LNCaP clone FGC (cell line): ENCODE measurements around the gene CLEC2L.
"Not testable (repeated sequence)": the region's sequence is repeated elsewhere in the genome, so short reads cannot be mapped to it uniquely, and the experiment has no call there.

ENCODE experiments used
- DNase-seq: peaks from one replicate; pipeline ENCODE4 v3.0.0-alpha.2; 2011; ENCODE audit warnings: low read depth
- H3K4me3 ChIP-seq: 2 replicates; pipeline ENCODE4 v1.5.1; 2011; ENCODE audit warnings: mild to moderate bottlenecking, low read depth, low read length, control low read depth
- TF ChIP-seq, protein P1 (sequence below): IDR thresholded peaks from 2 replicates; pipeline ENCODE4 v1.5.1; 2012; ENCODE audit warnings: mild to moderate bottlenecking; ENCODE audit not compliant: control insufficient read depth, insufficient read depth; ENCODE audit errors: extremely low read depth

CLEC2L gene

DNA sequence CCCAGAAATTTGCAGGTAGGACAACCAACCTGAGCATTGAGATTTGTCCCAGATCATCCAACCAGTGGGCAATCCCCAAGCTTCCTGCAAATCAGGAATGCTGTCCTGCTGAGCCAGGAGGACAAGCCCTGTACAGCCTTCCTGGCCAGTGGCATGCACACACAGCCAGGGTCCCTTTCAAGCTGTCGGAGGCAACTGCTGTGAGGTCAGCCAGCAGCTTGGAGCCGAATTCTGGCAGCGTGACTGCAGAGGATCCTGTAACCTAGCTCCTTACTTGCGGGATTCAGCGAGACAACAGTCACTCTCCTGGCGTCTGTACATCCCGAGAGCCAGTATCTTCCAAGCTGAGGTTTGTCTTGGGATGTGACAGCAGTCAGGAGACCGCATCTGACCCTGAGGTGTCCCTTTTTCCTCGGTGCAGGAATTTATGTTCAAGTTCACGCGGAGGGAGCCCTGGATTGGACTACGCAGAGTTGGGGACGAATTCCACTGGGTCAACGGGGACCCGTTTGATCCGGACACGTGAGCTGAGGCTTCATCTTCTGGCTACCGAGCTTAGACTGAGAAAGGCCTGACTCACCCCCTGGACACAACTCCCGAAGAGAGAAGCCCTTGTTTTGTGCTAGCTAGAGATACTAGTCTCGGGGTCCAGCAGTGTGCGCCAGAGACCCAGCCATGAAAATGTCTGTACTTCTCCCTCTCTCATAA is 18.3 kb downstream of the CLEC2L start:
- TF ChIP-seq, protein P1, sequence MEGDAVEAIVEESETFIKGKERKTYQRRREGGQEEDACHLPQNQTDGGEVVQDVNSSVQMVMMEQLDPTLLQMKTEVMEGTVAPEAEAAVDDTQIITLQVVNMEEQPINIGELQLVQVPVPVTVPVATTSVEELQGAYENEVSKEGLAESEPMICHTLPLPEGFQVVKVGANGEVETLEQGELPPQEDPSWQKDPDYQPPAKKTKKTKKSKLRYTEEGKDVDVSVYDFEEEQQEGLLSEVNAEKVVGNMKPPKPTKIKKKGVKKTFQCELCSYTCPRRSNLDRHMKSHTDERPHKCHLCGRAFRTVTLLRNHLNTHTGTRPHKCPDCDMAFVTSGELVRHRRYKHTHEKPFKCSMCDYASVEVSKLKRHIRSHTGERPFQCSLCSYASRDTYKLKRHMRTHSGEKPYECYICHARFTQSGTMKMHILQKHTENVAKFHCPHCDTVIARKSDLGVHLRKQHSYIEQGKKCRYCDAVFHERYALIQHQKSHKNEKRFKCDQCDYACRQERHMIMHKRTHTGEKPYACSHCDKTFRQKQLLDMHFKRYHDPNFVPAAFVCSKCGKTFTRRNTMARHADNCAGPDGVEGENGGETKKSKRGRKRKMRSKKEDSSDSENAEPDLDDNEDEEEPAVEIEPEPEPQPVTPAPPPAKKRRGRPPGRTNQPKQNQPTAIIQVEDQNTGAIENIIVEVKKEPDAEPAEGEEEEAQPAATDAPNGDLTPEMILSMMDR = no peak
- no peak for DNase-seq
- H3K4me3 ChIP-seq = no peak overlapping the region

DNA sequence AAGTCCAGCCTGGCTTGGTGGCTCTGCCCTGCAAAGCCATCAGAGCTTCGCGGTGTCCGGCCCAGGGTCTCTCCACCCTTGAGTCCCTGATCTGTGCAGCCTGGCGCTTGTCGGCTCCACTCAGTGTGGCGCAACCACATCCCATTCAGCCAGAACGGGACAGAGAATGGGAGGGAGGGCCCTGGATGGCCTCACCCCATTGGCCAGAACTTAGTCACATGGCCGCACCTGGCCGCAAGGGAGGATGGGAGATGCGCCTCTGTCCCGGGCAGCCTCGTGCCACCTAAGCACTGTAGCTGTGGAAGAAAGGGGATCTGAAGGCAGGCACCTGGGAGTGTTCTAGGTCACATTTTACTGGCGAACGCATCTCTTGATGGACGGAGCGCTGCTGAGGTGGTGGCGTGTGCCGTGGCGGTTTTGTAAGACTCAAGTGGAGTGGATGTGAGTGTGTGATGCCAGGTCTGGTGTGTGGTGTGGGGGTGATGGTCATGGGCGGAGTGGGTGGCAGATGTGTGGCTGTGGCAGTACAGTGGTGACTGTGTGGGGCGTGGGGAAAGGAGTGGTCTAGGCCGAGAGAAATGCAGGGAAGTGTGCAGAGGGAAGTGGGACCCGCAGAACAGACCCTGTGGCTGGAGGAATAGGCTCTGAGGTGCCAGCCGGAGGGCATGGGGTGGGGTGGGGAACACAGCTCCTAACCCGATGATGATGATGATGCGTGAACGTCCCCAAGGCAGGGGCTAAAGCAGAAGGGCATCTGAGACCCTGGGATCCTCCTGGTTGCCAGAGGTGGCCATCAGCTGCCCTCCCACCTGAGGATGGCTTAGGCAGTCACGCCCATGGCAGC is 19.0 kb downstream of the CLEC2L start:
- no peak for DNase-seq
- TF ChIP-seq, protein P1 = no peak
- no peak overlapping the region for H3K4me3 ChIP-seq

DNA sequence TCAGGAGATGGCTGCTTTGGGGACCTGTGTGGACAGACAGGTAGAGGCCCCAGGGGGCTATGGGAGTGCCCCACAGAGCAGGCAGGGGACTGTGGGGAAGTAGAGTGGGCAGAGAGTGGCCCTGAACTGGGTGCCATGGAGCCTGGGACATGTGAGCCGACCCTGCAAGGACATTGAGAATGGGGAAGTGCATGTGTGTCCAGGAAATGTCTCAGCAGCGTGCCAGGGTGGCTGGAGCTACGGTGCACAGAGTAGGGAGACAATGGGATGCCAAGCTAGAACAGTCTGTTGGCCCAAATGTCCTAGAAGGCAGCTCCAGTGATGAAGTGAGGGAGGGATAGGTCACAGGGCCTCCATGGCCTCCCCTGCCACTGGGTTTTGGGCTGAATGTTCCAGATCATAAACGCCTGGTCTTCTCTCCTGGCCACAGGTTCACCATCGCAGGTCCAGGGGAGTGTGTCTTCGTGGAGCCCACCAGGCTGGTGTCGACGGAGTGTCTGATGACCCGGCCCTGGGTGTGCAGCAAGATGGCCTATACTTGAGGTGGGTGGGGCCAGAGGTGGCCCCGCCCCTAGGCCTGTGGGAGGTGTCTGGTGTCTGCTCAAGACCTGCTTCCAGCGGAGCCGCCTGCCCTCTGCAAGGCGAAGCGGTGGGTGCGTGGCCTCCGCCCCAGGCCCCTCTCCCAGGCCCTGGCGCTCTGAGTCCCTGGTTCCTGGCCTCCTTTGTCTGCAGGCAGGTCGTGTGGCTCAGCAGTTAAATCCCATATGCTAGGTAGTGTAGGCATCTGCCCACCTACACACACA is 20.5 kb downstream of the CLEC2L start:
- TF ChIP-seq, protein P1 = no peak
- no peak for DNase-seq
- H3K4me3 ChIP-seq = no peak overlapping the region

DNA sequence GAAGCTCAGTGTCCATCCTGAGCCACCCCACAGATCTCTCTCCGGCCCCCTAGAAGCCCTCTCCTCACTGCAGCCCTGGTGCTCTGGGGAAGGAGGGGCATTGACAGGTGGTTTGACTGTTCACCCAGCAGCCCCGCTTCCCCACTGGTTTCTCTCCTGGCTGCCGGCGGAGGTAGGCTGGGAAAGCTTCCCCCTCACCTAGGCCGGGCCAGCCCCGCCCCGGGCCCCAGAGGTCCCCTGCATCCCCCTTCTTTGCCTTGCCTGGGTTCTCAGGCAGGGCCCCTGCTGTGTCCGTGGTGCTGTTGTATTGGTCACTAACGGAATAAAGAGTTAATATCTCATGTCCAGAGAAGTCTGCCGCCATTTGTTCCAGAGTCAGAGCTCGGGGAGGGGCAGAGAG is 21.2 kb downstream of the CLEC2L start:
- TF ChIP-seq, protein P1 = no peak
- no peak overlapping the region for H3K4me3 ChIP-seq
- no peak for DNase-seq

DNA sequence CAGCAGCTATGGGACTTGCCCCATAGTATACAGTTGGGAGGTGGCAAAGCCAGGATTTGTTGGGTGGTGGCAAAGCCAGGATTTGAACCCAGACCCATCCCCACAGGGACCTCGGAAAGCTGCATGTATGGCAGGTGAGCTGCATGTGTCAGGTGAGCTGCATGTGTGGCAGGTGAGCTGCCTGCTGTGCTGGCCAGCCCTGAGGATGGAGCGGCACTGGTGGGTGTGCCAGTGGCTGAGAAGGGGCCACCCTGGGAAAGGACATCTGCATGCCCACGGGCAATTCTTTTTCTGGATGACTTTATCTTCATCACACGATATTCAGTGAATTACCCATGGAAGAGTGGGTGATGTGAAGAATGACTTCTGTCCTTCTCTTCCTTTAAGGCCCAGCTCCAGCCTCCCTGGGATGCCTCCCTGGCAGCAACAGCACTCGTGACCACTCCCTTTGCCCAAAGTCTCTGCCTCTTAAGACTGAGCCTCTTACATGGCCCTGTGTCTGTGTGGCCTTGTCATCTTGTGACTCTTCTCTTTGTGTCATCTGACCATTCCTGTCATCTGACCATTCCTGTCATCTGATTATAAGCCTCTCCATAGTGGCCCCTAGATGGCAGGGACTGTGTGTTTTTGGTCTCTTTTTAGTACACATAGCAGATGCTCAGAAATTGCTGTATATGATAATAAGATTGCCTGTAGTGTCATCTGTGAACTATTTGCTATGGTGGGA is 25.0 kb downstream of the CLEC2L start:
- TF ChIP-seq, protein P1 = no peak
- no peak for DNase-seq
- H3K4me3 ChIP-seq = no peak overlapping the region

DNA sequence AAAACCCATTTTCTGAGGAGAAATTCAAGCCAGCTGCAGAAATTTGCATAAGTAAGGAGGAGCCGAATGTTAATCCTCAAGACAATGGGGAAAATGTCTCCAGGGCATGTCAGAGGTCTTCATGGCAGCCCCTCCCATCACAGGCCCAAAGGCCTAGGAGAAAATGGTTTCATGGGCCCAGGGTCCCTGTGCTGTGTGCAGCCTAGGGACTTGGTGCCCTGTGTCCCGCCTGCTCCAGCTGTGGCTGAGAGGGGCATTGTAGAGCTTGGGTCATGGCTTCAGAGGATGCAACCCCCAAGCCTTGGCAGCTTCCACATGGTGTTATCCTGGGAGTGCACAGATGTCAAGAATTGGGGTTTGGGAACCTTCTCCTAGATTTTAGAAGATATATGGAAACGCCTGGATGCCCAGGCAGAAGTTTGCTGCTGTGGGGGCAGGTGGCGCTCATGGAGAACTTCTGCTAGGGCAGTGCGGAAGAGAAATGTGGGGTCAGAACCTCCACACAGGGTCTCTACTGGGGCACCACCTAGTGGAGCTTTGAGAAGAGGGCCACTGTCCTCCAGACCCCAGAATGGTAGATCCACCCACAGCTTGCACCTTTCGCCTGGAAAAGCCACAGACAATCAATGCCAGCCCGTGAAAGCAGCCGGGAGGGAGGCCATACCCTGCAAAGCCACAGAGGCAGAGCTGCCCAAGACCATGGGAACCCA is 30.7 kb downstream of the CLEC2L start:
- not testable (repeated sequence) for H3K4me3 ChIP-seq, DNase-seq
